Measurements from ENCODE around the gene TPBGL. TPM values are rescaled to one million over a fixed set of nuclear protein-coding genes. Genes with fewer than 3 reads are reported as not detected.
"Not testable (repeated sequence)": the region's sequence is repeated elsewhere in the genome, so short reads cannot be mapped to it uniquely, and the experiment has no call there.

The TPBGL gene
- total RNA-seq, 1 experiment from 2014 or later = not detected

DNA sequence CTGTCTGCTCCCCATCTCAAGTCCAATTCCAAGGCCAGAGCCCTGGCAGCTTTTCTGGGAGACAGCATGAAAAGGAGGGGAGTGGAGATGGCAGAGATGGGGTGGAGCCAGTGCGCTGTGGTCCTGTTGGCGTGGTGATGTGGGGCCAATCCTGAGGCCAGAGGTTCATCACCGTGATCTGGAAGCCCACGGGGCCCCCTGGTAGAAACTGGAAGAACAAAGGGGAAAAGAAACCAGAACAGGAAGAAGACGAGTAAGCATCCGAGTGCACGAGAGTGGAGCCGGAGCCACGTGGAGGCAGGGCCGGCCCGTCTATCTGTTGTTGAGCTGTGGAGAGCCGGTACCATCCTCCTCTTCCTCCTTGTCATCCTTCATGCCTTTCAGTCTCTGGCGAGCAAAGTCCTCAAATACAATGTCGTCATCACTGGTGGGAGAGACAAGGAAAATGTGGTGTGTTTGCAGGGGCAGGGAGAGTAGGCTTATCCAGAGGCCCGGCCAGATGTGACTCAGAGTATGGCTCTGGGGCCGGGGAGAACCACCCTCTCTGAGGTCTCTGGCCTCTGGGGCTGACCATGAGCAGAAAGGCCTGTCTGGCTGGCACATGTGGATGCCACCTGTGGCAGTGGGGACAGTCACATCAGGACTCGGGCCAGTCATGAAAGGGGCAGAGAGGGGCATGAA is 25.4 kb downstream of the TPBGL start:
- in situ Hi-C loops (cut with HindIII; ENCODE audit: low pct_unique_long_range_greater_than_20kb, low sequenced_read_pairs) = no loop called here
- no peak for DNase-seq (ENCODE audit: low read depth)

DNA sequence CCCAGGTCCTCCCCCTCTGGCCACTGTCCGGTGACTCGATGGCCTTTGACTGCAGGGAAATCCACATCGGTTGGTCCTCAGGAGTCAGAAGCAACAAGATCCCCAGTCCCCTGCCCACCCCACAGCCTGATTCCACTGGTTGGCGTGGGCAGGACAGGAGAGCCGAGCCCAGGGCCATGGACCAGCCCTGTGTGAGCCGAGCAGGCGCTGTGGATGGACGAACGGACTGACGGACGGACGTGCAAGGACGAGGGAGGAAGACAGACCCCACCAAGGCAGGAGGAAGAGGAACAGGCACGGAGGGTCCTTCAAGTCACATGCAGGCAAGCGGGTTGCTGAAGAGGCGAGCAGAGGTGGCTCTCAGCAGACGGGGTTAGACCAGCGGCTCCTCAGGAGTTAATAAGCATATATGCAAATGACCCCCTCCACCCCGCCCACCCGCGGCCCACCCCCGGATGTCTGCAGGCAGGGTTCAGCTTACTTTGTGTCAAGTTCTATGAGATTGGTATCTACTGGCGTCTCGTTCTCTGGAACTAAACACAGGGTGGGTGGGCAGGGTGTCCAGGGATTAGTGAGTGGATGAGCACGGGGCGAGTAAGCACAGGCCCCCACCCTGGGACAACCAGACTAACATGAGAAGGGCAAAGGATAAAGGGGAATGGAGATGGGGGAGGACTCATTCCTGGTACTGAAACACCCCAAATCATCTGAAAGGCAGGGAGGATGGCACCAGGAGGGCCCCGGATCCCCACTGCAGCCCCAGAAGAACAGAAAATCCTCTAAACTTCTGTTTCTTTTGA is 26.8 kb downstream of the TPBGL start:
- DNase-seq (ENCODE audit: low read depth) = no peak
- in situ Hi-C loops (cut with HindIII; ENCODE audit: low pct_unique_long_range_greater_than_20kb, low sequenced_read_pairs) = no loop called here

DNA sequence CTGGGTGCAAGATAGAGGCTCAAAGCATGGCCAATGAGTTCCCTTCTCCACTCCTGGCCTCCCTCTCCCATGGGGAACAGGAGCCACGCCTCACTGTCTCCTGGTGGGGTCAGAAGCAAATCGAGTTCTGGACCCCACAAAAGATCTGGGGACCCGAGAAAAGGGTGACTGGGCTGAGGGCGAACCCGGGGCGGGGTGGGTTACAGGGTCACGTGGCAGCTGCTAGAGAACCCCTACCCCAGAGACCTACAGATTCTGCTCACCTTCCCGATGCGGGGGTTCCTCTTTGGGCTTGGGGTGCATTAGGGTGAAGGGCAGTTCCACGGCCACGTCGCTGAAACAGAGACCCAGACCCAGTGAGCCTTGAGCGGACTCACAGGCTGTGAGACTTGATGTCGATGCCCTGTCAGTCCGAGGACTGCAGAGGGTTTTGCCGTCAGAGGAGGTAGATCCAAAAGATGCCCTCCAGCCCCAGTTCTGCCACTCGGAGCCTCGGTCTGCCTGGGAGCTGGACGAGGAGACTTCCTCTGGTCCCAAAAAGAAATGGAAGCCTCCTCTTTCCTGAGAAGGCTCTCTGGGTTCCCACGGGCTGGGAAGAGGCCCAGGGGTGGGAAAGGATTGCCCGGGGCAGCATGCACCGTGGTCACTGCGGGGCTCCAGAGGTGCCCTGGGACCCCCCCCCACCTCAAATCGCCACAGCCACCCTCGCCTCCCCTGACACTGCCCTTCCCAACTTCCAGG is 28.2 kb downstream of the TPBGL start:
- in situ Hi-C loops (cut with HindIII; ENCODE audit: low pct_unique_long_range_greater_than_20kb, low sequenced_read_pairs) = no loop called here
- DNase-seq (ENCODE audit: low read depth) = no peak

DNA sequence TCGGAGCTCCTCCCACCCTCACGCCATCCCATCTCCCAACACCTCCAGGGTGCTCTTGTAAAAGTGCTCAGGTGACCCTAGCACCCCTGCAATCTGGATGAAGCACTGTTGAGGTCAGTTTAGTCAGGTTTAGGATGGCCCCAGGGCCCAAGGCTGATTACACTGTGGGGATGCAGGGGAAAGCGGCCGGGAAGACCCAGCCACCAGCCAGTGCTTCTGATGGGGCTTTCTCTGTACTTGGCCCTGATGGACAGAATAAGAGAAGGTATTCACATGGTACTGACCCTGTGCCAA is 28.7 kb downstream of the TPBGL start:
- no peak for DNase-seq (ENCODE audit: low read depth)
- in situ Hi-C loops (cut with HindIII; ENCODE audit: low pct_unique_long_range_greater_than_20kb, low sequenced_read_pairs) = no loop called here

DNA sequence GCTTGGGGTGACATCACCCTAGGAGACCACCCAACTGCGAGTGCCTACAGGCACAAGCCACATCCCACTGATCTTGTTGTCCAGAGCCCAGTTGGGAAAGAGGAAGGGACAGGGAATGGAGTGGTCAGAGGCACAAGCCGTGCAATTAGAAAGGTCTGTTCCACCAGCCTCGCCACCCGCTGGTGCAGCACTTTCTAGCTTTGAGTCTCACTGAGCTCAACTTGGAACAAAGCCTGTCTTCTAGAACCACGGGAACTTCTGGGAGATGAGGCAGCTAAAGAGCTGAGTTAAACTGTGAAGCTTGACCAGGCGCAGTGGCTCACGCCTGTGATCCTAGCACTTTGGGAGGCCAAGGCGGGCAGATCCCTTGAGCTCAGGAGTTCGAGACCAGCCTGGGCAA is 29.3 kb downstream of the TPBGL start:
- in situ Hi-C loops (cut with HindIII; ENCODE audit: low pct_unique_long_range_greater_than_20kb, low sequenced_read_pairs) = no loop called here

DNA sequence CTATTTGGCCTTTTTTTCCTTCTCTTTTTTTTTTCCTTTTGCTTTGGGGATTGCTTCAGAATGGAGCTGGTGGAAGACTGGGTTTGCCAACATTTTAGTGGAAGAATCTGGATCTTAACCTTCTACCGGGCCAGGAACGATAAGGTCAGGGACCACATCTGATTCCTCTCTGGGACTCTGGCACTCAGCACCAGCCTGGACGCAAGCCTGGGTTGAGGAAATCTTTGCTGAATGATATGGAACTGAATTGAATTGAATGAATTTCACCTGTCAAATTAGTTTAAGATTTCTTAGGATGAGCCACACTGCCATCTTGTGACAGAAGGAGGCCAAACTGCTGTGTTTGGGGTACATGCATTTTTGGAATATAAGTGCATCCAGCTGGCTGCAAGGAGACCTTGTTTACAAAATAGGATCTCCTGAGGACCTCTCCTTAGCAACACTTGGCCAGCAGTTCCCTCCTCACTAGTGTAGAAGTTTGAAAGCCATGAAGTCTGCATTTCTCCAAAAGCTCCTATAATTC is 30.4 kb downstream of the TPBGL start:
- in situ Hi-C loops (cut with HindIII; ENCODE audit: low pct_unique_long_range_greater_than_20kb, low sequenced_read_pairs) = no loop called here

More for the DNA sequence above, 29.3 kb downstream of the TPBGL start:
- DNase-seq (ENCODE audit: low read depth) = no peak

DNA sequence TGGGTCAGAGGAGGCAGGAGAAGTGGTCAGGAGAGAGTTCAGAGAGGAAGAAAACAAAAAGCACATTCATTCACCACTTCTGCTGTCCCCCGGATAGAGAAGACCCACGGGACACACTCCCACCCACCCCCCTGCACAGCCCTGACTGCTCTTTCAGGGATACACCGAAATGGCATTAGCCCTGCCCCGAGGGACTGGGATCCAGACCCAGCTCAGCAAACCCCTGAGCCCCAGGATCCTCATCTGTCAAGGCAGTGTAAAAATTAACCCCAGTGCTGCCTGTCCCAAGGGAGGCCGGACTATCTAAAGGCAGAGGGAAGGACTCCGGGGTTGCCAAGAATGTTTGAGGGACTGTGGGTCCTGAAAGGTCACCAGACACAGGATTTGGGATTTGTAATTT is 31.2 kb downstream of the TPBGL start:
- in situ Hi-C loops (cut with HindIII; ENCODE audit: low pct_unique_long_range_greater_than_20kb, low sequenced_read_pairs) = no loop called here
- DNase-seq (ENCODE audit: low read depth) = no peak

More for the DNA sequence above, 30.4 kb downstream of the TPBGL start:
- no peak for DNase-seq (ENCODE audit: low read depth)

DNA sequence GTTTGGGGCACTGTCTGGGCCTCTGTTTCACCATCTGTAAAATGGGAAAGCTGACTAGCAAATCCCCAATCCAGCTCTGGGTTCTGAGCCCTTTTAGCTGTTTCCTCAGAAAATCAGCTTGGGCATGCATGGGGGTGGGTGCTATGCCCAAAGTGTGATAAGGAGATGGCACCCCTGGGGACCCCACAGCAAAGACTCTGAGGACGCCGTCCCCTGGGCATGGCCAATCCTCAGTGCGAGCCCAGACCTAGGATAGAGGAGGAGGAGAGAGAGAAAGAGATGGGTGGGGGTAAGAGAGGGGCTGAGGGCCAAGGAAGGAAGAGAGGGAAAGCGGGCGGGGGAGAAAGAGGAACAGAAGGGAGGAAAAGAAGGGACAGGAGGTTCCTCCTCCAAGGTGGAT is 31.8 kb downstream of the TPBGL start:
- DNase-seq (ENCODE audit: low read depth) = no peak
- in situ Hi-C loops (cut with HindIII; ENCODE audit: low pct_unique_long_range_greater_than_20kb, low sequenced_read_pairs) = no loop called here

DNA sequence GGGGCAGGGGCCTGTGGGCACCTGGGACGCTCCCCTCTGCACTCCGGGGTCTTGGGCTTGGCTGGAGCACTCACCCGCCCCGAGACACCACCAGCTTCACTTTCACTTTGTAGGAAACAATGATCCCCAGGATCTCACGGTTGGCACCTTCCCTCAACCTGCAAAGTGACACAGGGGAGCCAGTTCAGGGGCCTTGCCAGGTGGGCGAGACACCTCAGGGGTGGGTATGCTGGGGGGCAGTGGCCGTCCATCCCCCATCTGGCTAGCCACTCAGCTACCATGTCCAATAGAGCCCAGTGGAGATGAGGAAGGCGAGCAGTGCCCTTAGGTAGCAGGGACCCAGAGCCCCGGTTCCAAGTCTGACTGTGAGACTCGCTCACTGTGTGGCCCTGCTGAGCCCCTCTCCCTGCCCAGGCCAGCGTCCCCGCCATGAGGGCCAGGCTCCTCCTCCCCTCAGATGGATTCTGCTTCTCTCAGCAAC is 32.3 kb downstream of the TPBGL start:
- in situ Hi-C loops (cut with HindIII; ENCODE audit: low pct_unique_long_range_greater_than_20kb, low sequenced_read_pairs) = no loop called here
- DNase-seq (ENCODE audit: low read depth) = no peak

DNA sequence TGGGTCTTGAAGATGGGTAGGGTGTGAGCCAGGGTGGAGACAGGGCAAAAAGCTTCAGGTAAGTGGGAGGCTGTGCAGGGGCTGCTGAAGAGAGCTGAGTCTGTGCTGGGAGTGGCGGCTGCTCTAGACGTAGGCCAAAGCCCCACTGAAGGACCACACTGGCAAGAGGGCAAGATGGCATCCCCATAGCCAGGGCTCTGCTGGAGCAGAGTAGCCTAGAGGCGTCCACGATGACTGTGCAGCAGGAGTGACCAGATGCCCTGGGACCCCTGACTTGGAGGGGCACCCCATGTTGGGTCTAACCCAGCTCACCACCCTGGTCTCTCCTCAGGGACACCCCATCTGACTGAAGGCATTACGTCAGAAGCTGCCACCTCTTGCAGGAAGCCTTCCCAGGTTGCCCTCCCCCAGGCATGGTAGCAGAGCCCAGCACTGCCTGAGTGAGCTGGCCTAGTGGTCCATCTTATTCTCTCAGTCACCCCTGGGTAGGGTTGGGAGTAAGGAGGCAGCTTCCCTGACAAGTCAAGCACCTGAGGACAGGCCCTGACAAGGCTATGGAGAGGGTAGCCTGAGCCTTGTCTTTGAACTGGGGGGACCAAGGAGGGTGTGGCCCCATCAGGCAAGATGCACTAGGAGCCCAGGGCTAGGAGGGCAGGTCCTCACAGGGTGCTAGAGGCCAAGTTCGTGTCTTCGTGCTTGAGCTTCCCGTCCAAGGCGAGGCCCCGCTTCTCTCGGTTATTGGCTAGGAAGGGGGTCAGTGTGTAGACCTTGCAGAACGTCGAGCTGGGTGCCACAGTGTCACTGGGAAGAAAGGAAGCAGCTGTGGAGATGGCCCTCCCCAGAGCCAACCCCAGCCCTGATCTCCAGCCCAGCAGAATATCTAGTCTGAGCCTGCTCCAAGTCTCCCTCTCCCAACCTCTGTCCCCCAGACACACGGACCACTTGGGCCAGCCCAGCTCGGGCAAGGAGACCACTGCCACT is 33.1 kb downstream of the TPBGL start:
- in situ Hi-C loops (cut with HindIII; ENCODE audit: low pct_unique_long_range_greater_than_20kb, low sequenced_read_pairs) = no loop called here
- no peak for DNase-seq (ENCODE audit: low read depth)

DNA sequence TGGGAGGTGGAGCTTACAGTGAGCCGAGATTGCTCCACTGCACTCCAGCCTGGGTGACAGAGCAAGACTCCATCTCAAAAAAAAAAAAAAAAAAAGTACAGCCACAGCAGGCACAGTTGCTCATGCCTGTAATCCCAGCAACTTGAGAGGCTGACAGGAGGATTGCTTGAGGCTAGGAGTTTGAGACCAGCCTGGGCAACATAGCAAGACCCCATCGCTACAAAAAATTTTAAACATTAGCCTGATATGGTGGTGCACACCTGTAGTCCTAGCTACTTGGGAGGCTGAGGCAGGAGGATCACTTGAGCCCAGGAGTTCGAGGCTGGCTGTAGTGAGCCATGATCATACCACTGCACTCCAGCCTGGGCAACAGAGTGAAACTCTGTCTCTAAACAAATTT is 34.1 kb downstream of the TPBGL start:
- in situ Hi-C loops (cut with HindIII; ENCODE audit: low pct_unique_long_range_greater_than_20kb, low sequenced_read_pairs) = not testable (repeated sequence)

DNA sequence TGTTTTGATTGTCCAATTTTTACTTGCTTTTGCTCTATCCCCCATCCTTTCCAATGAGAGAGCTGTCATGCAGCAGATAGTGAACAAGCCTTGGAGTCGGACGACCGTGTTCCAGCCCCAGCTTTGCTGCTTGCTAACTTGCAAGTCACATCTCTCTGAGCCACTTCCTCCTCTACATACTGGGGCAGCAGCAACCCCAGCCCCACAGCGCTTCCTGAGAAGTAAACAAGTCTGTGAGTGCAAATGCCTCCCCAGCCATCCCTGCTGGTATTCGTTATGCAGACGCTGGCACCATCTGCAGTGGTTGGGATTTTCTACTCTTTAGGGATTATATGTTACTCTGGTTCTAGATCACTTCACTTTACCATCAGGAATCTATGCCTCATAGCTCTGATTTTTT is 35.0 kb downstream of the TPBGL start:
- in situ Hi-C loops (cut with HindIII; ENCODE audit: low pct_unique_long_range_greater_than_20kb, low sequenced_read_pairs) = no loop called here

More for the DNA sequence above, 34.1 kb downstream of the TPBGL start:
- not testable (repeated sequence) for DNase-seq (ENCODE audit: low read depth)

DNA sequence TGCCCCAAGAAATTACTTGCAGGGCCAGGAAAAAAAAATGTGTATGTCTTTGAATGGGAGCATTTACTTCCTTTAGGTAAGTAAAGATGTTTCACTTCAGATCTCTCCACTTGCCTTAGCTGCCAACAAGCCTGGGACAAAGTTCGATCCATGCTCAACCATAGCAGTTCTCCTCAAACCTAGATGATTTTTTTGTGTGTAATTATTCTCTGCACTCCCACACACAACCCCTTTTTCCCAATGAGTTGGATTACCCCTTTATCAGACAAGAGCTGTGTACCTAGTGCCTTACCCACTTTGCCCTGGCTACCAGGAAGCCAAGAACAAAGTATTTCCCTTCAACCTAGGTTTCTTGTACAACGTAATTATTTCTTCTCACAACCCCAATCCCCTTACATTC is 35.6 kb downstream of the TPBGL start:
- in situ Hi-C loops (cut with HindIII; ENCODE audit: low pct_unique_long_range_greater_than_20kb, low sequenced_read_pairs) = no loop called here
- no peak for DNase-seq (ENCODE audit: low read depth)

More for the DNA sequence above, 35.0 kb downstream of the TPBGL start:
- no peak for DNase-seq (ENCODE audit: low read depth)

DNA sequence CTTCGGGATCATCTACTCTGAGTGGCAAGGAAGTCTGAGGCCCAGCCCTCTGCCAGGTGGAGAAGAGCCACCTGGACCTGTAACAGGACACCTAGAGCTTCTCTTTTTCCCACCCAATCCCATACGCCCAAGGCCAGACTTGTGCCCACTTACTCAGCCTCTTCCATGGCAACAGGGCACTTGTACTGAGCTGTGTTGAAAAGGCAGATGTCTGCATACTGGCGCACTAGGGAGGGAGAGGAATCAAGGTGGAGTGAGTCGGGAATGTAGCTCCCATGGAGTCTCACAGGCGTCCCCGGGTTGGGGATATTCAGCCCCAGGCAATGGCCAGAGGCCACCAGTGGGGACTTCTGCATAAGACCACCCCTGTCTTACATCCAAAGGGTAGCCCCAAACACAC is 36.1 kb downstream of the TPBGL start:
- no peak for DNase-seq (ENCODE audit: low read depth)
- in situ Hi-C loops (cut with HindIII; ENCODE audit: low pct_unique_long_range_greater_than_20kb, low sequenced_read_pairs) = no loop called here

DNA sequence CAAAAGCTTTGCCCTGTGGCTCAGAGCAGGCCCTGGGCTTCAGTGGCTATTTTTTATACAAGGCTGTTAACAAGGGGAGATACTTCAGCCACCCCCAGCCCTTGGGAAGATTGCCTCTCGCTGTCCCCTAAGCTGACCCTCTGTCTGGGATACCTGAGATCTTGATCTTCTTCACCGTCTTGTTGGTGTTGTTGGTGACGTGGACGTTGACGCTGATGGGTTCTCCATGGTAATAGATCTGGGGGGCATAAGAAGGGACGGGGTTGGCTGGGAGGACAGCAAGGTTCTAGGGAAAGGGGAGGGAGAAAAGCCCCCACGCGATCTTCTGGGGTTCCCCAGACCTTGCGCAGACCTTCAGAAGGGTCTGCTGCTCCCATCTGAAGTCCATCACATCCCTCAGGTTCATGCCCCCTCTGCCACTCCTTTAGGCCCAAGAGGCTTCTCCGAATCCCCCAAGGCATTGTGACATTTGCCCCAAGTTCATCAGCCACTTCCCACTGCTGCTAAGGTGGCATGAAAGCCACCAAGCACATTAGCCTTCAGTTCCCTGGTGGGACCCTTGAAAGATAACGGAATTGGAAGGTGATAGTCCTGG is 36.7 kb downstream of the TPBGL start:
- in situ Hi-C loops (cut with HindIII; ENCODE audit: low pct_unique_long_range_greater_than_20kb, low sequenced_read_pairs) = no loop called here
- DNase-seq (ENCODE audit: low read depth) = no peak

DNA sequence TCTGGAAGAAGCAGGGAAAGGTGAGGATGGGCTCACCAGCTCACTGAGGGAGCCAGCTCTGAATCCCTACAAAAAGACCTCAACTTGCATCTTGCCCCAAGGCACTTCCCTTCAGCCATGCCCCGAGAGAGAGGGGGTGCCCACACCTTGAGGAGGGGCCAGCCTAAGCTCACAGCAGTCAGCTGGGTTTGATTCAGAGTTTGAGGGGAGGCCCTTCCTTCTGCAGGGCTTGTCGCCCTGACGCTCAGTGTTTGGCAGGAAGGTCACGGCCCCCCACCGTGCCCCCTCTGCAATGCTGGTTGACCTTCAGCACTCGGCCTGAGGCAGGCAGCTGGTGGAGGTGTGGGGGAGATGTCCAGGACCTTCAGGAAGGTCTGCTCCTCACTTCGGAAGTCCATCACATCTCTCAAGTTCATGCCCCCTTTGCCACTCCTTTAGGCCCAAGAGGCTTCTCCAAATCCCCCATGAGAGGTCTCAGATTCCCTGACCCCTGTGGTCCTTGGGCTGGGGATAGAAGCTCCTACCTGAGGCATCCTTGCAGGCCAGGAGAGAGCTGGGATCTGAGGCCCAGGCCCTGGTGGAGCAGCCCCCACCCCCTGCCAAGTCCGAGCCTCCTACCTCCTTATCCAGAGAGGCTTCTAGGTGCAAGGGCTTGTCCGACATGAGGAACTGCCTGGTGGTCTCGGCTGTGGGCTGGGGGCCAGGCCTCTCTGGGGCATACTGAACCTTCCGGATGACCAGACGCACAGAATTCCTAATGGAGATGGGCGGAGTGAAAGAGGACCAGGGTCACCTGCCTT is 37.6 kb downstream of the TPBGL start:
- no peak for DNase-seq (ENCODE audit: low read depth)
- in situ Hi-C loops (cut with HindIII; ENCODE audit: low pct_unique_long_range_greater_than_20kb, low sequenced_read_pairs) = no loop called here

DNA sequence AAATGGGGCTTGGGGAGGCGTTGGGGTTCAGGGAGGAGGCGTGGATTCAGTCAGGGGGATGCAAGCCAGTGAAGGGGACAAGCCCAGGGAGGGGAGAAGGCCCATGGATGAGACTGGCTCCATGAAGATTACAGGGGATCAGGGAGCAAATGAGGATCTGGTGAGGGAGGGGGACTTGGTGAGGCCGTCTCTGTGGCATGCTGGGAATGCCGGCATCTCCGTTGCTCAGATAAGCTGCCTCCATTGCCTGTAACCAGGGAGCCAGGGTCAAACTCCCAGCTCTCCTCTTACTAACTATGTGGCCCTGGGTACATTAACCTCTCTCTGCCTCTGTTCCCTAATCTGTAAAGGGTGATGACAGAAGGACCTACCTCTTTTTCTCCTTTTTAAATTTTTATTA is 38.7 kb downstream of the TPBGL start:
- in situ Hi-C loops (cut with HindIII; ENCODE audit: low pct_unique_long_range_greater_than_20kb, low sequenced_read_pairs) = no loop called here

More for the DNA sequence above, 38.7 kb downstream of the TPBGL start:
- no peak for DNase-seq (ENCODE audit: low read depth)
